IPS DF 19.7 (cell line): ENCODE measurements around the gene RERG.
"Not testable (repeated sequence)": the region's sequence is repeated elsewhere in the genome, so short reads cannot be mapped to it uniquely, and the experiment has no call there.

ENCODE experiments used
- DNase-seq: peaks from one replicate; pipeline ENCODE4 v3.0.0-alpha.2; 2013; ENCODE audit warnings: low read depth, low spot score

RERG gene, protein sequence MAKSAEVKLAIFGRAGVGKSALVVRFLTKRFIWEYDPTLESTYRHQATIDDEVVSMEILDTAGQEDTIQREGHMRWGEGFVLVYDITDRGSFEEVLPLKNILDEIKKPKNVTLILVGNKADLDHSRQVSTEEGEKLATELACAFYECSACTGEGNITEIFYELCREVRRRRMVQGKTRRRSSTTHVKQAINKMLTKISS

DNA sequence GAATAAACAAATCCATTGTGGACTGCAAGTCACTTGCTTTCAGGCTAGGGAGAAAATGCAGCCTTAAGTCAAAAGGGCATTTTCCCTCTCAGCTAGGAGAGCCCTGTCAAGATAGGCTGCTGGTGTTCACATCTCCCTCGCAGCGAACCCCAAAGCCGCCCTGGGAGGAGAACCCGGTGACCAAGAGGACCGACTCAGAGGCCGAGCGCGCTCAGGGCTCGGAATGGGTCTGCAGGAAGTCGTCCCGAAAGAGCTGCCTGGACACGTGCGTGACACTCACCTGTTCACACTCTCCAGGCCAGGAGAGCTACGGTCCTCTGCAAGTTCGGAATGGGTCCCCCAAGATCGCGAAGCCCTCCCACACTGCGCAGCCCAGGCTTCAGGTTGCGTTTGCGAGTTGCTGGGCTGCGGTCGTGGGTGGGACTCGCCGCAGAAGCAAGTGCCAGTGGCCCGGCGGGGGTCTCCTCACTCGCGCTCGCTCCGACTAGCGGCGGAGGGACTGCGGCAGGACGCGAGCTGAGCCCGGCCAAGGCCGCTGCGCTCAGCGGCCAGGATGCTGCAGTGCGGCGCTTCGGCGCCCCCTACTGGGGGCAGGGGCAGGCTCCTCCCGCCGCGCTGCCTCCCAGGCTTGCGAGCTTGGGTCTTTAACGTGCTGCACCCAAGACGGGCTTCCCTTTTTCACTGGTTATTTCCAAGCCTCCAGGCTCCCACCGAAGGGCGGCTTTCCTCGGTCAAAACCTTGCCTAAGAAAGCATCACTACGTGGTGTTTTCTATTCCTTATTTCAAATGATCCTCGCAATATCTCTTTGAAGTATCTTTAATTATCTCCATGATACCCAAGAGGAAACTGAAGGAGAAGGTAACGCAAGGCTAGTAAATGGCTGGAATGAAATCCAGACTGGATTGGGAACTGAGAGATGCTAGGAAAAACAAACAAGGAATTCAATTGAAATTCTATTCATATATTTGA is at the start of gene RERG:
Gene RERG, minus strand, starts transcription at position 503 of the 971 bp plus-strand sequence. CDS start 3,928 bp downstream, outside the sequence.
- peak; percentile 28 for DNase-seq

DNA sequence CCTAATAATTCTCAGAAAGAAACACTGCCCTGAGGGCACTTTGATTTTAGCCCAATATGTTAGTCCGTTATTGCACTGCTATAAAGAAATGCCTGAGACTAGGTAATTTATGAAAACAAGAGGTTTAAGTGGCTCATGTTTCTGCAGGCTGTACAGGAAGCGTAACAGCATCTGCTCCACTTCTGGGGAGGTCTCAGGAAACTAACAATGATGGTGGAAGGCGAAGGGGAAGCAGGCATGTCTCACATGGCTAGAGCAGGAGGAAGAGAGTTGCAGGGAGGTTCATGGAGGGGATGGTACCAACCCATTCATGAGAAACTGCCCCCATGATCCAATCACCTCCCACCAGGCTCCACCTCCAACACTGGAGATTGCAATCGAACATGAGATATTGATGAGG is 49.4 kb upstream of the RERG start:
- DNase-seq: no peak

DNA sequence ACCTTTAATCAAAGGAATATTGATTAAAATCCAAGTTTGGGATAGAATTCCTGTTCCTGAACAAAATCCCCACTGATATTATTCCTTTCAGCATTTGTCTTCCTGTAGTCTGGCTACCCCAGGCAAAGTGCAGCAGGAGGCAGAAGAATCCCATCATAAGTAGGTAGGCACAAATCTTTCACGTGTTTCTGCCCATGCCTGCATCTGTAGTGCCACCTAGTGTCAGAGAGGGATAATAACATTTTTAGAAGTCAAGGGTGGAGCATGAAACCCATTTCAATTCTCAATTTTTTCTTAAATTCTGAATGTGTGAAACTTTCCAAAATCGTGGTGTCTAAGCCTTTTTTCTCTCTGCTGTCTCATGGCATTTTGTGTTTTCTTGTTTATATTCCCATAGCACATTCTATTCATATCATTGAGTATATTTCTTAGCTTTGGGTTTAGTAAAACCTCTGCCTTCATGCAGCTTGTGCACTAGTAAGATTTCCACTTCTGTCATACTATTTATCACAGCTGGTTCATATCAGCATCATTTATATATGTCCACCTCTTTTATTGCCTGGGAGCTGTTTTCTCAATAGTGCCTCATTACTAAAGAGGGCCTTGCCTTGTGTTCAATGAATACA is 47.8 kb upstream of the RERG start:
- DNase-seq: no peak

DNA sequence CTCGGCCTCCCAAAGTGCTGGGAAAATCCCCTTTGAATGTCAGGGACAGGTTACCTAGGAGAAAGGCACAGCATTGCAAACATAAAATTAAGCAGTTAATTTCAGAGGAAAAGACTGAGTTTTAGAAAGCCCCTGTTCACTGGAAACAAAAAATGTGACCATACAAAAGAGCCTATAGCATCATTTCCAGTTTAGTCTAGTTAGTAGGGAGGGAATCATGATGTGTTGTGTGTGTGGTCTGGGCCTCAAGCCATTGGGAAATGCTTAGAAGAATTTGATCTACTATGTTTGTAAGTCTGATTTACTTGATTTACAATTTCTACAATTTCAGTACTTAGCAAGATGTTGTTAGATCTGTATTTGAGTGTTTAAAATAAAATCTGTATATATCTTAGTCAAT is 47.1 kb upstream of the RERG start:
- no peak for DNase-seq

DNA sequence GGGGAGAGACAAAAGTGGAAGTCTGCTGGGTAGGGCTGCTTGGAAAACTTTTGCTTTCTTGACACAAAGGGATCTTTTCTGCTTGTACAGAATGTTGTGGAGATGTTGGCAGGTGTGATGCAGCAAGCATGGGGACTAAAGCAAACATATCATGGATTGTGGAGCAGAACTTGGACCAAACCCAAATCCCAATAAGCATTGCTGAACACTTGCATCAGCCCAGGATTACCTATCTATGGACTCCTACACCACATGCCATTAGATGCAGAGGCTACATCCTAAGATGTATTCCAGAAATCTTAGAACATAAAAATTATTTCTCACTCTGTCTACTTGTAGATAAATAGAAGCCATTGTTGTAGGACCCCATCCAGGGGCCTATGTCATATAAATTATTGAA is 44.7 kb upstream of the RERG start:
- DNase-seq: no peak

DNA sequence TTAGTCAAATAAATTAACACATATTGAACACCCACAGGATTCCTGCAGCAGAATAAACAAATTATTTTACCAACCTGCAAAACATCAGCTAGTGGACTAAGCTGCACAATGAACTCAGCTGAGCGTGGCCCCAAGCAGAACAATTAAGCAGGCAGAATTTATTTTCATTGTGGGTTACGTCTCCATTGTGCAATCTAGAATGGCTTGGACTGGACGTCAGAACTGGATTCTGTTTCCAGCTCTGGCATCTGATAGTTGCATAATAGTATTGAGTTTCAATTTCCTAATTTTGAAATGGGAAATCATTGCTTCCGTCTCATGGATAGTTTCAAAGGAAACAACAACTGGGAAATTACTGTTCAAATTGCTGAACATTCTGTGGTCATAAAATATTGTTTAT is 35.5 kb upstream of the RERG start:
- no peak for DNase-seq

DNA sequence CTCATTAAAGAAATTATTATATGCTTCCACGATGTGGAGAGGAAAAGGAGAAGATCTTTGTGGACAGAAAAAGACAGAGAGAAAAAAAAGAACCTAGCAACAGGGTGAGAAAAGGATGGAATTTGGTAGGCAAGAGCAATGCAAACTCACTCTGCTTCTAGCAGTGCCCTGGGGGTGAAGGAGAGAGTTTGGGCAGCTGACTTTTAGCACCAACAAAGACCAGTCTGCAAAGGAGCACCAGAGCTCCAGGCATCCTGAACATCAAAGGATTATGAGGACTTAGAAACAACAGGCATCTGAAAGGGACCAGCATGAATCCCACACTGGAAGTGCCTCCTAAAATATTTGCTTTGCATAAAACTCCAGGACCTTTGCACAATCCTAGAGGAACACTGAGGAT is 32.8 kb upstream of the RERG start:
- no peak for DNase-seq

DNA sequence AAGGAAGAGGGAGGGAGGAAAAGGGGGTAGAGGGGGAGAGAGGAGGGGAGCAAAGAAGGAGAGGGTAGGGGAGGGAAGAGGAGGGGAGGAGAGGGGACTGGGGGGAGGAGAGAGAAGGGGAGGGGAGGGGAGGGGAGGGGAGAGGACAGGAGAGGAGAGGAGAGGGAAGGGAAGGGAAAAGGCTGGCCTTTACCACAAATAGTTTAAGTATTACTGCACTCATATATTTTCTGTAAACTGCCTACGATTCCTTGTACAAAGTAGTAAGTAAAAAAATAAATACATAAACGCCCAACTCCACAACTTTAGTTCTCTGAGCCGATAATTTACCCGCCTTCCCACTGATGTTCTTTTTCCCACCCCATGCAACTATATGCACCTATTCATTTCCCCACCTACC is 23.7 kb upstream of the RERG start:
- no peak for DNase-seq

DNA sequence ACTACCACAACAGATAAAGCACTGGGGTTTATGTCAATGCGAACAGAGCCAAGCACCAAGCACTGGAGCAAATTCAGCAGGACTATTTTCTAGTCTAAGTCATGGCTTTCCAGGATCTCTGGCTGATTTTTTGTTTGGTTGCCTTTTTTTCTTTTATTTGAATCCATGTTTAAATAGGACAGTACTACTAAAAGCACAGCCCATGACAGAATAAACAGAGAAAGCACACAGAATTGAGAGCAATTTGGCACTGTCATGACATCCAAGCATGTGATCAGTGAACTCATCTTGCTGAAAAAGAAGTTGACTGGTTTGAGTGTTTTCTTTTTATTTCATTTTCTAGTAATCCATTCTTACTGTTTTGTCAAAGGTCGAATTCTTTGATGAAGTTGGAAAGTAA is 23.1 kb upstream of the RERG start:
- DNase-seq: no peak

DNA sequence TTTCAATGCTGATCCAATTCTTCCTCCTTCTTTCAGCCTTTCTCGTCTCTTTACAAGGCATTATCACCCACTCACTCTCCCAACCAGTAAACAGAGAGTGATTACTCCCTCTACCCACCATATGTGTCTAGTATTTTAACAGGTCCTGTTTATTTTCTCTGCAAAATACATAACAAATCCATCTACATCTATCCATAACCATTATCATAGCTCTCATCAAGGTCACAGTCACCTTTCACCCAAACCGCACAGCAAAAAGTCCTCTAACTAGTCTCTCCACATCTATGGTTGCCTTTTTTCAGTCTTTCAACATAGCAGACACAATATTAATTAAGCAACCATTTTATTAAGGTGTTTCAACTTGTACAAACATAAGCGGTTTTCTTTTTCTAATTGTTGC is 21.9 kb upstream of the RERG start:
- DNase-seq: no peak

DNA sequence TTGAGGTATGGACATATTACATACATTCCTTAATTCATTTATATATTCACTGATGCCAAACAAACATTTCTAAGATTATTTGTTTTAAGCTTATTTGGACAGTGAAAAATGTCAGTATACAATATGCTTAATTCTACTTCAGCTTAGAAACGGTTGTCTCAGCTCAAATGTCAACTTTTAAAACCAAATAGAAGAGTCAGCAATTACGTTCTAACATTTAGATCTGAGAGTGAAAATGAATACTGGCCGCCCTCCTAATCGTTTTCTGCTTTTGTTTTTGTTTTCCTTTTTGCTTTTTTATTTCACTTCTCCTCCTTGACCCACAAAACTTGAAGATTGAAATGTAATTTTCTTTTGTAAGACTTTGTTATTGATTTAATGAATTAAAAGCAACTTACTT is 19.7 kb upstream of the RERG start:
- no peak for DNase-seq

DNA sequence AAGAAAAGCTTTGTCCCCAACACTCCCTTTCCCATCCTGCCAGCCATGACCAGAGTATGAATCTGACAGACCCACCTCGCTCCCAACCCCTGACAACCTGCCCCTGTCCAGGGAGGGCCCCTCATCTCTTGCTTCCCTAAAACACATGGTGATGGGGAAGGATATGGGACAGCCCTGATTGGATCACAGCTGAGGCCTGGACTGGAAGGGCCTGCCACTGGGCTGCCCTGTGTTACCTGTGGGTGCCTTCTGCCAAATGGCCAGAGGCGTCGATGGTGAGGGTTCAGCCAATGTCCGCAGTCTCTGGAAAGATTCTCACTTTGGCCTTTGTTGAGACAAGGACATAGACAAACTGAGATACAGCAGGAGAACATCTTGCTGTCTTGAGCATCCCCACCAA is 13.3 kb upstream of the RERG start:
- no peak for DNase-seq

DNA sequence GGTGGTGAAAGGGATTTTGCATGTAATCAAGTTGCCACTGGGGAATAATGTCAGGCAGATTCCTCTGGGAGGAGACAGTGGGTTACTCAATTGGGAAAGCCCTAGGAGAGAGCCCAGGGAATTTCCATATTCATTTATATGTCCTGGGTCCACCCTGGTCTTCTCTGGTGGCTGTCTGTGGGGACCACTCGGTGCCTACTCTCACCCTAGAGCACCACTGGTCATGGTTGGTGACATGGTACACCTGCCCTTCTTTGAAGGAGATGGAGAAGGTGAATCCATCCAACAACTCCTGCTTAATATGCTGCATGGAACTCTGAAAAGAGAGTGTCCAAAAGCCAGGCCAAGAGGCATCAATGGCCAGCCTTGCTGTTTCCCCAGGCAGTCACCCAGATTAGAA is 12.8 kb upstream of the RERG start:
- DNase-seq: no peak

DNA sequence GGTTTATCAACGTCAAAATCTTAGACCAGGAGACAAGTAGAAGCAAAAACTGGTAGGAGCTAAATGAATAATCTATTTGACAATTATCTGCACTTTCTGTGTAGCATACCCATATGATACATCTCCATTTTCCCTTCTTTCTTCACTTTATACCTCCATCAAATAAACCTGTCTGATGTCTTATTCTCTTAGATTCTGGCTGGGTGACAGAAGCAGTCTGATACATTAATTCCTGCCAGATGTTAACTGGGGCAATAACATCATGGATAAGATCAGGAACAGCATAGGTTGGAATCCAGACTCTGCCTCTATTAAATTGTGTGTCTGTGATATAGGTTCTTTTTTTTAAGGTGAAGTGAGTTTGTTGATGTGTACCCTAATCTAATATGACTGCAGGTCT is 11.7 kb upstream of the RERG start:
- no peak for DNase-seq

DNA sequence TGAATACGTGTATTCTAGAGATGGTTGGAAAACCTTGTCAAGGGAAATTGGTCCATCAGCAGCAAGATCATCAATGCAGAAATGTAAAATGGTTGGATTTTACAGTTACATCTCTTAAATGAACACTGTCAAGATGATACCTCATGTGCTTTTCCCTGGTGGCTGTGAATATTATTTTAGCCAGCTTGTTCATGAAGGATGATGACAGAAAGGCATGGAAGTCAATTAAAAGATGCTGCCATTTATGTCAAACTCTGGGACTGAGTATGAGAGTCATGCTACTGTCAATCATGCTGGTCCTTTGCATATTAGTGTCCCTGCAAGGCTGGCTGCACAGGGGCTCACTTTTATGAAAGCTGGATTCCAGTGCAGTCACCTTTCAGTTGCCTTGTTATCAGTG is 10.3 kb upstream of the RERG start:
- no peak for DNase-seq

DNA sequence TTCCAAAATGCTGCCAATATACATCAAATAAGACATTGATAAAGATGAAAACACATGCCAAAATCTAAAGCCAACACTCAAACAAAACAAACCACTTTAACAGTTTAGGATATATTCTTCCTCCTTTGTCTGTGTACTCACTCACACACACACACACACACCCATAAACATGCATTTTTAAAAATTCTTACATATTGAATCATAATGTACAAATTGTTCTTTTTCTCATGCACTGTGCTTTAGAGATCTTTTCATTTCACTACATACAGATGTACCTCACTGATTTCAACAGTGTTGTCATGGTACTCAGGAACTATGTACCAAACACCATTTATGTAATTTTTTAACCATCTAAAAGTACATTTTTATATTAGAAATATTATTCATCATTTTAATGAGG is 9.5 kb upstream of the RERG start:
- no peak for DNase-seq

DNA sequence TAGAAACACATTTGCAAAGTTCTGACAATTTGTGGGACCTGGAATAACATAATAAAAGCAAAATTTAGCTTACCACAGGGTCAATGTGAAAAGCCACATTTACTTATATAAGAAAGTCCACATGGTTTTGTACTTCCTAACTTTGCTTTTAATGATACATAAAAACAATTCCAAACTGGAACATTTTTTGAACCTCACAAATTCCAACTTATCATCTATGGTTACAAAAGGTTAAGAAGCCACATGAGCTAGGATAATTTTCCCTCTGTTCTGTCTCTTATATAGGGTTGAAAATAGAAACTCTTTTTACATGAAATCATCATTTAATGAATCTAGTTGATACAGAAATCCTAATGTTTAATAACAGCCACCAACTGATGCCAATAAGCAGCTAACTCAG is 8.9 kb upstream of the RERG start:
- no peak for DNase-seq

DNA sequence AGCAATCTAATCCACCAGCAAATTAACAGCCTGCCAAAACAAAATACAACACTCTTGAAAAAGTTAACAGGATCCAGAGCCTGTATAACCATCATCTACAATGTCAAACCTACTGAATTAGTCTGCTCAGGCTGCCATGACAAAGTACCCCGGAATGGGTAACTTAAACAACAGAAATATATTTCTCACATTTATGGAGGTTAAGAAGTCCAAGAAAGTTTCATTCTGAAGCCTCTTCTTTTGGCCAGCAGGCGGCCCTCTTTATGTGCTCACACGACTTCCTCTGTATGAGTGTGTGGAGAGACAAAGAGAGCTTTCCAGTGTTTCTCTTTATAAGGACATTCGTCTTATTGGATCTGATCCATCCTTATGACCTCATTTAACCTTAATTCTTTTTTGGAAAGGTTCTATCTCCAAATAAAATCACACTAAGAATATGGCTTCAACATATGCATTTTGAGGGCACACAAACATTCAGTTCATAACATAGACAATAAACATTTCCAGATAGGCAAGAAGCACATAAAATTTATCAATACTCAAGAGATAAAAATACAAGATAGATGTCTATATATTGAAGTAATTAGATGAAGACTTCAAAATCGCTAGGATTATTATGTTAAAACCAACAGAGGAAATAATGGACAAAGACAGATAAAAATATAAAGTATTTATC is 5.9 kb upstream of the RERG start:
- no peak for DNase-seq

DNA sequence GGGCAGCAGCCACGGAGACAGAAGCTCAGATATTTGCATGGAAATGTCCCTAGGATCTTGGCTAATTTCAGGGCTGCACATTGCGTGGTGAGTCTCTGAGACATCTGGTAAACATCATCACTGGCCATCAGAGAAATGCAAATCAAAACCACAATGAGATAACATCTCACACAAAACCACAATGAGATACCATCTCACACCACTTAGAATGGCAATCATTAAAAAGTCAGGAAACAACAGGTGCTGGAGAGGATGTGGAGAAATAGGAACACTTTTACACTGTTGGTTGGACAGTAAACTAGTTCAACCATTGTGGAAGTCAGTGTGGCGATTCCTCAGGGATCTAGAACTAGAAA is 4.6 kb upstream of the RERG start:
- DNase-seq: not testable (repeated sequence)

DNA sequence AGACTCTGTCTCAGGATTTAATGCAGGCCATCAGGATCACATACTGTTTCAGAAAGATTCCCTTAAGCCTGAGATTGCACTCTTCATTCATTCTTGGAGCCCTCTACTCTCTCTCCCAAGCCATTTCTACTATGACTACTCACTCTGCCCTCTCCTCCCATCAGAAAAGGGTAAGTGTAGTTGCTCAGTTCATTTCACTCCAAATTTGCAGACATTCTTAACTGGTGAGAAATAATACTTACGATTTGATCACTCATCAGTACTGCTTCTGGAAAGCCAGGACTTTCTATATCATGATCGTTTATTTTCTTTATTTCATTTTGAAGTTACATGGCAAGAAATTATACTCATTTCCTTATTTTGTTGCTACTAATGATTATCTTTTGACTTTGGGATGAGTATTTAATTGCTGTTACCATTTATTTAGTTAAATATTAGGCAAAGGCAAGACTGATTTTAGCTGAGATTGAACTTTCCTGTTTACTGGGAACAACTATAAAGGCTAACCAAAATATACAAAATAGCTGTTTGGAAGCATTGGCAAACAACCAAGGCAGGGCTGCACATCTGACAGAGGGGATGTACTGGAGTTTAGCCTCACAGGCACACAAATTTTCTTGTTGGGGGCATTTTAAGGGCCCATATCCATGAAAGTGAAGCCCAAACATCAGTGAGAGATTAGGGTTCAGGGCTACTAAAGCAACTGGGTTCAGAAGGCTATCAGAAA is 4.1 kb upstream of the RERG start:
- DNase-seq: no peak

DNA sequence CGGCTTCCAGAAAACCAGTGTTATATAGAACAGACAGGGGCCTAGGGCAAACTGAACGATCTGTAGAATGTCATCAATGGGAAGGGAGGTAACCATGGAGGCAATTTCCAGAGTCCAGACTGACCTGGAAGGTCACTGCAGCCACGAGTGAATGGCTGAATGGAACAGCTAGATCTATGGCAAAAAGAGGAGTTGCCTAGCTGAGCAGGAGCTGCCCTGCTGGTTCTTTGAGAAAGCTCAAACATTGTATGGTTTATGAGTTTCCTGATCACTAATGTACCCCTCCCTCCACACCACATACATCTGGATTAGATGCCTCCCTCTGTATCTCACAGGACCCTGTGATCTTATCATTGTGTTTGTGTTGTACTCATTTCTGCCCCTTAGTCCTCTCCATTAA is 1.0 kb upstream of the RERG start:
- no peak for DNase-seq

DNA sequence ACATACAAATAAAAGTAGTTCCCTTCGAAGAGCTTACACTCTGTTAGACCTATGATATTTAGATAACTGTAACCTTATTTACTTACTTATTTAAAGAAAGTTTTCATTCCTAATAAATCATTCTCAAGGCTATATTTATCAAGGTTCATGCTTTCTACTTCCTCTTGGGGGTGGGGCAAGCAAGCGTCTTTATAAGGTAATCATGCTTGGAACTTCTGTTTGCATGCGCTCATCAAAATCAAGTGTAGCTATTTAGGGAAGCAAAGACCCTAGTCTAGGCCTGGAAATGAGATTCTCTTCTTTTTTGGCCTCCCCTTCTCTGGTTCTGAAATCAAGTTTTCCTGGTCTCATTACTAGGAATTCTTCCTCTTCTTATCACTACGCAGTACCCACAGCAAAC is 766 bp downstream of the RERG start:
- DNase-seq: no peak
